OCI-M1 (cell line): ENCODE measurements around the gene PDE7B.
"Not testable (repeated sequence)": the region's sequence is repeated elsewhere in the genome, so short reads cannot be mapped to it uniquely, and the experiment has no call there.

ENCODE experiments used
- DNase-seq: peaks from one replicate; lab custom pipeline; 2025; lab: John Stamatoyannopoulos, UW

The PDE7B gene

GRCh38 chr6:136073216-136073615, 221.7 kb downstream of the PDE7B start:
- DNase-seq = no peak

- DNase-seq = no peak
Measured at GRCh38 chr6:136076496-136076895, 225.0 kb downstream of the PDE7B start.

DNA sequence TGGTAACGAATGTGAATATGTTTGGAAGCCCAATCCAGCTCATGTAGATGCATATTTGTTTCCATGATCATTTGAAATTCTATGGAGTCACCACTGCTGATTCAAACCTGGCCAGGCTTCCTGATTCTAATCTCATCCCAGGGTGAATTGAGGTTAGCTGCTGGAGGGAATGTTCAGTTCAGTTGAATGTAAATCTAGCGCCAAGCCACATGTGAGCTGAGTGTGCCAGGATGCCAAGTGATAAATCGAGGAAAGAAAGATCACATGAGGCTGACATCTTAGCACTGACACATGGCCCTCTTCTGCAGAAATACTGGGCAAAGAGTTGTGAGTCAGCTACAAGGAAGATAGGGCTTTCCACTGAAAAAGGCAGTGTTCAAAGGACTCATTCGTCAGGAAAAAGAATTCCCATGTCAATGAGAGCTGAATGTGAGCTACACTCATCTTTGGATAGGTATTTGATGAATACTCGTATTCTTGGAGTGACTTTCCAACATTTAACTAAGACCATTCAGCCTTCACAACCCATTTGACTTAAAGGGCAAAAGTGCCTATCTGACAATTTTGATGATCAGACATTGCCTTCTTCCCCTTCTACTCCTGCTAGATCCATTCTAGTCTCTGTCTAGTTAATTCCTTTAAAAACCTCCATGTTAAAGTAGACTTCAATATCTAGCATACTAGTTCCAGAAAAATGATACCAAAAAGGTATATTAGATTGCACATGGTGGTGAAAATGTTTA, 226.5 kb downstream of the PDE7B start:
- no peak for DNase-seq

DNA sequence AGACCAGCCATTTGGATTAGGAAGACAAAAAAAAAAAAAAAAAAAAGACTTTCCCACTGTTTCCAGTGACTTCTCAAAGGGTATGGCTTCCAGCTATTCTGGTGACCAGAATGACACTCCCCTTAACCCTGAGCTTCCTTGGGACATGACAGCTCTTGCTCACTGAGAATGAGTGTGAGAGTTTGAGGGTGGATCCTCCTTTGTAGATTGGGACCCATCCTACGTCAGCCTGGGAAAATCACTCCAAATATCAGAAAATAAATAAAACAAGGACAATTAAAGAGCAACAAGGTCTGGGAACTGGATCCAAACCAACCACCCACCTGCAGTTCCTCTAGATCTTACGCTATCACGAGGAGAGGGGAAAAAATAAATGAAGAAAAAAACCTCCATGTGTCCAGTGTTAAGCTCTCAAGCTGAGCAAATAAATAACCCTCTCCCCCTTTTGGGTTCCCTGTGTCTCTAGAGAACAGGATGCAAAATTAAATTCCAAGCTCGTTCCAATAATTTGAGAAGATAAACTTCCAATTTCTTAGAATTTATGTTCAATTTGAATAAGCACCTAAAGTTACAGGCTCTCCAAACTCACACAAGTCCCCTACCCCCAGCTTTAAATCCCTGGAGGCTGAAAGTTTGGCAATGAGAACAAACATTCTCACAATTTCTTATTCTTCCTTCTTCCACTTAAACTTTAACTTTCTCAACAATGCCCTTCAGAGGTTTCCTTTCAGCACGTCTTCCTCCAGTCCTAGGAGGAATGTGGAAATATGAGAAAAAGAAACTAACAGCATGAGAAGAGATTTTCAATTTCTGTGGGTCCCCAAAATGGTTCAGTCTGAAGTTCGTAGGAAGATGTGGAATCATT, 228.4 kb downstream of the PDE7B start:
- DNase-seq = no peak

DNA sequence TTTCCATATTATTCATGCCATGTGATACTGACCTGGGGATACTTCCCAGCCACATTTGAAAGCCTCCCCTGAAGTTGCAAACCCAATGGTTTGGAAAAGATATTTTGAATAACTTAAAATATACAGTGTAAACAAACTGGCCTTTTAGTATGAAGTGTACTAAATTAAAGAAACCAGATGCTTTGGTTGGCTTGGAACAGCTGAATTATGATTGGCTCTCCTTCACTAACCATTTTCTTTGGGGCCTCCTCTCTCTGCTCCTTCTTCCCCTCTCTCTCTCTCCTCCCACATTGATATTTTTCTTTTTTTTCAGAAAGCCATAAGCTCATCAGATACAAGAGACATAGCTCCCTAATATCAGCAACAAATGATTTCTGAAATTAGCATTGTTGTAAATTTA, 232.0 kb downstream of the PDE7B start:
- DNase-seq = no peak

DNA sequence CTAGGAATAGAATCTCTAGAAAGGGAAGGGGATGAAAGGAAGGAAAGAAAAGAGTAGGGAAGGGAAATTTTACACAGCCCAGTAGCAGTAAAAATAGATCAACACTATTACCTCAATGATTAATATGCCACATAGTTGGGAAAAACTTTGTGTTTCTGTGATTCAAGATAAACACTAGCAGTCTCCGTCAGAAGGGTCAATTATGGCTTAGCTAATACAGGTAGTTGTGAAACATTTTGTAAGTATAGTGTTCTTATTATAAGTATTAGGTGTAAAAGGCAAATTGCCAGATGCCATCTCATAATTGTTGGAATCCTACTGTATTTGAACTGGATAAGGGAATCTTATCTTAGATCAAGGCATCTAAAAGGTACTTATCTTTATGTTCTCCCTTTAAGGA, 232.9 kb downstream of the PDE7B start:
- DNase-seq = no peak

- no peak for DNase-seq
Measured at GRCh38 chr6:136085370-136086115, 234.0 kb downstream of the PDE7B start.

DNA sequence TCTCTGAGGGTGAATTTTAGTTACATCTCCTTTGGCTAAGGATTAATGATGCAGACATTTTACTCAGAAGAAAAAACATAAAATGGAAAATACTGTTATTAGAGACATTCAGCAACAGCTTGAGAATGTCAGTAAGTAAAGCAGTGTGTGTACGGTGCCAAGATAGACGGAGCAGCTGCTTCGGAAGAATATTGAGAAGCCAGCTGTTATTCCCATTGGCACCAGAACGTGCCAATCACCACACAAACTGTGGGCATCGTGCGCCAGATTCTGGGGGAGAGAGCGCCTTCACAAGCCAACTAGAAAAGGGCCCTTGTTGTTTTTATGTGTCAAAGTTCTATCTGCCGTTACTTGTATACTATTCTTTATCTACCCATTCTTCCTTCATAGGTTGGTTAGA, 235.2 kb downstream of the PDE7B start:
- DNase-seq = no peak

DNA sequence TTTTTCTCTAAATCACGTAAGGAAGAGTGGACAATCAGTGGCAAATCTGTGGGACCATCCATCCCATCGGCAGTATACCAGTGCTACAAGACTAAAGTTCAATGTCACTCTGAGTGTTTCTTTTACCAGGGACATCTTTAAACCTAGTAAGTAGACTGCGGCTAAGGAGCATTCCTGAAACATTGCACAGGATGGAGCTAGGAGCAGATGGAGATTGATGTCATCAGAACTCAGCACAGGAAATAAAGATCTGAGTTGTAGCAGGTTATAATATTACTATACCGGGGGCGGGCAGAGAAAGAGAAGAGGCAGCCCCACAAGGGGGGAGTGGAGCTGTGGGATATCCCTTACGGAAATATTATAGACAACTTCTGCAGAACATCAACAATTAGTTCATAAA, 236.5 kb downstream of the PDE7B start:
- no peak for DNase-seq

GRCh38 chr6:136088693-136089092, 237.2 kb downstream of the PDE7B start:
- no peak for DNase-seq

DNA sequence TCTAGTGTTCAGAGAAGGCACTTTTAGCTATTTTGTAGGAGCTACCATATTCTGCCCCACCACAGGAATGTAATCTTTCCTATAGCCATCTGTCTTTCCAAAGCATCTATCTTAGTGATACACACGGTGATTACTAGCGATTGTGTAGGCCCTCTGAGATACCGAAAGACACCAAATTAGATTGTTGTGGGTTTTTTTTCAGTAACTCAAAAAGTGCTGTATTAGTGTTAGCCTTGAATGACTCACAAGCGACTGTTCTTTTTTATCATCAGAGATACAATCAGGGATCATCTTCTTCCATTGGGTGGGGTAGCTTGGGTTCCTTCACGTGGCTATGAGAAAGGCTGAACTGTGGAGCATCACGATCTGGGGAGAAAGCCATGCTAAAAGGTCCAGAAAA, 238.4 kb downstream of the PDE7B start:
- no peak for DNase-seq

- DNase-seq = no peak
Measured at GRCh38 chr6:136090929-136091328, 239.4 kb downstream of the PDE7B start.

DNA sequence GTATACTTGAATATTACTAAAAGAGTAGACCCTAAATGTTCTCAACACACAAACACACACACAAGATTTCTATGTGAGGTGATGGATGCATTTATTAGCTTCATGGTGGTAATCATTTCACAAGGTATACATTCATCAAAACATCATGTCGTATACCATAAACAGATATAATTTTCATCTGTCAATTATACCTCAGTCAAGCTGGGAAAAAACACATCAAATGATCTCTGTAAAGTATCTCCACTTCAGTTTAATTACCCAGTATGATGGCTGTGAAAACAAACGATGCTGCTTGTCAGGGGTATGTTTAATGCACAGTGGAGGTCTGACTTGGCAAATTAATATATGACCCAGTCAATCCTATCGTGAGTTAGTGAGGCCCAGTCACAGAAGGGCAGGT, 241.4 kb downstream of the PDE7B start:
- DNase-seq = no peak

DNA sequence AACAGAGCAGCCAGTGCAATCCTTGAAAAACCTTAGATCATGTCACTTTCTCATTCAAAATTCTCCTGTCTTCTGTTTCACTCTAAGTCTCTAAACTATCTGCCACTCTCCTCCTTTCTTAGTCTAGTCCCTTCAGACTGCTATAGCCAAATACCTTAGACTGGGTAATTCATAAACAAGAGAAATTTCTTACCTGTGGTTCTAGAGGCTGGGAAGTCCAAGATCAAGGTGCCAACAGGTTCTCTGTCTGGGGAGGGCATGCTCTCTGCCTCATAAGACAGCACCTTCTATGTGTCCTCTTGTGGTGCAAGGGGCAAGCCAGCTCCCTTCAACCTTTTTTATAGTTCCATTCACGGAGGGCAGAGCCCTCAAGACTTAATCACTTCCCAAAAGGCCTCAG, 242.3 kb downstream of the PDE7B start:
- no peak for DNase-seq

DNA sequence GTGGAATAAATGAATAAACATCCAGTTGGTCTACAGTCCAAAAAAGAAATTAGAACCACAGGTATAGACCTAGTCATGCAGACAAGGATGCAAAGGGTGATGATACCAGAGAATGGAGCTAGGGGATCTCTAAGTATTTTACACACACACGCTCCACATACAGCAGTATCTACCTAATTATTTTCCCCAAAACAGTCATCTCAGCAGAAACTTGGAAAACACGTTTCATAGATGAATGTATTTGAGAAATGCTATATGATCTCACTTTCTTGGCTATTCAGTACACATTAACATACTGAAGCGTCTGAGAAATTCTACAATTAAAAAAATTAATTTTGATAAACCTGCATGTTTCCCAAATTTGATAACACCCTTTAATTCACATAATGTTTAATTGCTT, 243.3 kb downstream of the PDE7B start:
- DNase-seq = no peak

DNA sequence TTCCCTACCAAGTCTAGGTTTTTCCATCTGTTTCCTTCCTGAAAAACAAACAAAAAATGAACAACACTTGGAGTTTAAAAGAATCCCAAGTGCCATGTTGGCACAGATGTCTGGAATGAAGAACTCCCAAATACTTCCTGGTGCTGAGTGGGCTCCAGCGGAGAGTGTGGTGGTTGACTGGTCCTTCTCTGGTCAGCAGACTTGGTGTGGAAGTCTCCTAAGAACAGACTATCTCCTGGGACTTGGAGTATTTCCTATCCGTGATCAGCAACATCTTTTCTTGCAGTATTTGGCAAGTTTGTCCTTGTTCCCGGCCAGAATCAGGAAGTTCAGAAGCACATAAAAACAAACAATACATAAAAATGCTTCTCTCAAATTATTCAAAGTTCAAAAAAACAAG, 244.5 kb downstream of the PDE7B start:
- DNase-seq = no peak

- no peak for DNase-seq
Measured at GRCh38 chr6:136102991-136103688, 251.6 kb downstream of the PDE7B start.

- DNase-seq = no peak
Measured at GRCh38 chr6:136103763-136104311, 252.3 kb downstream of the PDE7B start.

DNA sequence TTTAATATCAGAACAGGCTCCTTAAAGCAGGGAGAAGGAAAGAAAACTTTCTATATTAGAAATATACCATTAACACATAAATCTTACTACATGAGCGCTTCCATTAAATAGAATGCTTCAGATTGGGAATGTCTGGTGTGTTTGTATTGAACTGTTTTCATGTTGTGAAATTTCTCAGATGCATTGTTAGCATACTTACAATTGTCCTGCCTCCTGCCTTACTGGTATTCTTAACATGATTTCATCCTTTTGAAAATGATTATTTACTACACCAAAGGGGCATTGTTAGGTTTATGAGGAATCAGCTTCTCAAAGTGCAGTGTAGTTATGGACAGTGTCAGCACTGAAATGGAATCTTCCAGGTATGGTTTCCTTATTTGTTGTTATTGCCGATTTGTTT, 253.1 kb downstream of the PDE7B start:
- no peak for DNase-seq

GRCh38 chr6:136105797-136106196, 254.3 kb downstream of the PDE7B start:
- not testable (repeated sequence) for DNase-seq

DNA sequence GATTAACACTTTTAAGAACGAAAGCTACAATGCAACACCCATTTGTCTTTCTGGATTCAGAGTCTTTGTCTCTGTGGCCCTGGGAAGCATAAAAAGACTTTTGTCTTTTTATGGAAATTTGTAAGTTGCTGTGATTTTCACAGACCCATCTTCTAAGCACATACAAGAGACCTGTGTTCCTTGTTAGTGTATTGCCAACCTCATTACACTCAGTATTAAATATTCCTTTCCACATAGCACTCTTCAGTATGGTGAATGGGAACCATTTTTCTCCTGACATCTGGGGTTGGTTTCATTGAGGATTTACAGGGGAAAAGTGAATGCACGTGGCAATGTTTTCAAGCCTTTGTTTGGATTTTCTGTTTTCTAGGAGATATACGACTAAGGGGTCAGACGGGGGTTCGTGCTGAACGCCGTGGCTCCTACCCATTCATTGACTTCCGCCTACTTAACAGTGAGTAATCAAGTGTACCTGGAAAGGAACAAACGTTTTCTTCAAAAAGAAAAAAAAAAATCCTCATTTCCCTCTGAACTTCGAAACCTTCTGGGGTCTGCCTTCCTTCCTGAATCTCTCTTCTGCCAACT, 257.0 kb downstream of the PDE7B start:
- no peak for DNase-seq
